Right cardiac atrium (tissue), 5 donors: Measurements from ENCODE around the gene TVP23C. TPM values are rescaled to one million over a fixed set of nuclear protein-coding genes. Genes with fewer than 3 reads are reported as not detected.
"Not testable (repeated sequence)": the region's sequence is repeated elsewhere in the genome, so short reads cannot be mapped to it uniquely, and the experiment has no call there.

Experiments used
- ATAC-seq, 2 donors: fragments of 200-7000 bp; cut with Tn5 transposase; one replicate each; pipeline versions ENCODE4 v1.8.0 to v1.9.1; 2020; ENCODE audit warnings: moderate library complexity in 2 of 2, mild to moderate bottlenecking in 1 of 2
- DNase-seq, 3 donors: peaks; one replicate each; pipeline ENCODE4 v3.0.0-alpha.2; 2020
- H3K27ac ChIP-seq: one replicate; pipeline ENCODE4 v1.5.1; 2013; ENCODE audit warnings: mild to moderate bottlenecking, low read length, control low read depth, moderate library complexity
- H3K27me3 ChIP-seq: one replicate; pipeline ENCODE4 v1.6.1; 2013; ENCODE audit not compliant: control insufficient read depth, insufficient read depth
- H3K4me1 ChIP-seq: one replicate; pipeline ENCODE4 v1.6.1; 2013; ENCODE audit warnings: low read length; ENCODE audit not compliant: control insufficient read depth, insufficient read depth
- H3K4me3 ChIP-seq: one replicate; pipeline ENCODE4 v1.5.1; 2013; ENCODE audit warnings: low read length, control low read depth
- H3K9me3 ChIP-seq: one replicate; pipeline ENCODE4 v1.6.1; 2013; ENCODE audit warnings: low read length; ENCODE audit not compliant: control insufficient read depth
- WGBS: extraction: QIAGEN DNeasy Blood & Tissue Kit; methylation state at CpG from one replicate; pipeline ENCODE4 v1.1.7; 2013; 5-methylcytosine and 5-hydroxymethylcytosine counted together
- intact Hi-C, 4 donors: fragments of 100-400 bp; cut with DNase I; formaldehyde crosslinking; loops; one replicate each; pipeline versions ENCODE4 v1.11.0 to v1.14.0; 2022 to 2023
- polyA plus RNA-seq: library from polyadenylated mRNA; stranded (reverse); fragments of 200-250 nt; gene quantifications from one replicate; pipeline ENCODE4 v1.2.3, GENCODE V29; 2013
- total RNA-seq, 4 donors: library from RNA; stranded (reverse); fragmentation: NEBNext Ultra II Directional; extraction: Animal tissue kit (Norgen Biotek cat#: 25700); gene quantifications; one replicate each; pipeline ENCODE4 v1.2.1, GENCODE V29; 2021
- donor health status: healthy with polysubstance abuse.
- donor health status: DM: no; HTN: yes; CAD: no.
- donor health status: DM: no; HTN: no; CAD: no.
- donor health status: DM: no; HTN: yes; CAD: no; lungs with severe emphysema.
- donor health status: DM: yes; HTN: yes; CAD: no.

The TVP23C gene
- total and polyA plus RNA-seq, 5 donors = 3.5 to 9.0 (median 5.8) TPM

DNA sequence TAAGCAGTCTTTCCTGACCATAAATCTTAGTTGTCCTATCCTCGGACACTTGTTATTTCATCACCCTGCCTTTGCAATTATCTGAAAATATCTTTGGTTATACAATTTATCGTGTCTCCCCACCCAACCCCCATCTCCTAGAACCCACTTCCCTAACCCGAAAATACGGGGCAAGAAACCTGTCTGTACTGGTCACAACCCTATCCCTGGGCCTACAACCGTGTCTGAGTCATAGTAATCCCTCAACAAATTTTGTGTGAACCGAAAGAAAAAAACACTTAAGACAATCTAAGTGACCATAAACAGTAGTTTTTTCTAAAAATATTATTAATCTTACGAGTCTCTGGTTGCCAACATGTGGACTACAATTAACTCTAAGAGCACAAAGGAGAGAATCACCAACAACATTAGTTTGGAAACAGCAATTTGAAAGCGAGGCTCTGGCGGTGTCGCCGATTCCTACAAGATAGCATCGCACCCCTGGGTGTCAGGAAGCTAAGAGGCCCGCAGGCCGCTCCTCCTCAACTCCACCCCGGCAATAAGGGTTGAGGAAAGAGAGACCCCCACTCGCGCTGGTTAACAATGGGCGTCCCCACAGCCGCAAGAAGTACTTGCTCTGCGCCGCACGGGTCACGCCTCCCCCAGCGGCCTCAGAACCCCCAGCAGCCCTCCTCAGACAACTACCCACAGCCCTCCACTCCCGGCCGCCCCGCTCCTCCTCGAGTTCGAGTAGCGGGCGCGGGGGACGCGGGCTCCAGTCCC lies 489 bp downstream of the TVP23C start:
- peak; percentile 69 to 72 for ATAC-seq
- intact Hi-C loops, H3K9me3 ChIP-seq, H3K4me1 ChIP-seq, H3K27me3 ChIP-seq, DNase-seq, H3K27ac ChIP-seq: not testable (repeated sequence)
- H3K4me3 ChIP-seq = peak overlapping the region; percentile 74
- whole genome bisulfite sequencing = 13% methylated on average over 24 of the region's 34 CpGs

DNA sequence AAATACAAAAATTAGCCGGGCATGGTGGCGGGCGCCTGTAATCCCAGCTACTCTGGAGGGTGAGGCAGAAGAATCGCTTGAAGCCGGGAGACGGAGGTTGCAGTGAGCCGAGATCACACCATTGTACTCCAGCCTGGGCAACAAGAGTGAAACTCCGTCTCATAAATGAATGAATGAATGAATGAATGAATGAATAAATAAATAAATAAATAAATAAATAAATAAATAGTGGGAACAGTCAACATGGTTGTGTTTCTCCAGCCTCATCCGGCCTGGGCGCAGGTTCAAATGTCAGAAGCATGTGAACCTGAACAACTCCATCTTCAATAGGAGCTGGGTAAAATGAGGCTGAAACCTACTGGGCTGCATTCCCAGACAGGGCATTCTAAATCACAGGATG lies 1.8 kb downstream of the TVP23C start:
- intact Hi-C loops, DNase-seq: not testable (repeated sequence)

DNA sequence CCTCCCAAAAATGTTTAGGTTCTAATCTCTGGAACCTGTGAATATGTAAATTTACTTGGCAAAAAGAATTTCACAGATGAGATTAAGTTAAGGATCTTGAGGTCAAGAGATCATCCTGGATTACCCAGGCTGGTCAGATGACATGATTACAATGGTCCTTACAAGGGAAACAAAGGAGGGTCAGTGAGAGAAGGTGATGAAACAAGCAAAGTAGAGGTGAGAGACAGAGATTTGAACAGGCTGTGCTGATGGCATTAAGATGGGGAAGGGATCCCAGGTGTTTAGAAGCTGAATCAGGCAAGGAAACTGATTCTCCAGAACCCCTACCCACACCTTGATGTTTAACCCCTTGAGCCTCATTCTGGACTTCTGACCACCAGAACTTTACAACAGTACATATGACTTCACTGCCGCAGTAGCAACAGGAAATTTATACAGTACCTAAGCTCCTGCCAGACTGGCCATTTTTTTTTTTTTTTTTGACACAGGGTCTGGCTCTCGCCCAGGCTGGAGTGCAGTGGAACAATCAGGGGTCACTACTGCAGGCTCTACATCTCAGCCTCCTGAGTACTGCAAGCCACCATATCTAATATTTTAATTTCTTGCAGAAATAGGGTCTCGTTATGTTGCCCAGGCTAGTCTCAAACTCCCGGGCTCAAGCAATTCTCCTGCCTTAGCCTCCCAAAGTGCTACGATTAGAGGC lies 4.7 kb downstream of the TVP23C start:
- H3K27ac ChIP-seq, H3K4me3 ChIP-seq, H3K9me3 ChIP-seq, intact Hi-C loops, ATAC-seq, H3K4me1 ChIP-seq, H3K27me3 ChIP-seq: not testable (repeated sequence)
- 75% methylated on average over 4 of the region's 5 CpGs for WGBS
- DNase-seq = peak in 1 of 3 donors; percentile 6

More for the DNA sequence above, 1.8 kb downstream of the TVP23C start:
- H3K4me3 ChIP-seq, H3K27me3 ChIP-seq, ATAC-seq, H3K4me1 ChIP-seq, H3K9me3 ChIP-seq, H3K27ac ChIP-seq: not testable (repeated sequence)
- WGBS = 93% methylated on average over 10 of the region's 10 CpGs

DNA sequence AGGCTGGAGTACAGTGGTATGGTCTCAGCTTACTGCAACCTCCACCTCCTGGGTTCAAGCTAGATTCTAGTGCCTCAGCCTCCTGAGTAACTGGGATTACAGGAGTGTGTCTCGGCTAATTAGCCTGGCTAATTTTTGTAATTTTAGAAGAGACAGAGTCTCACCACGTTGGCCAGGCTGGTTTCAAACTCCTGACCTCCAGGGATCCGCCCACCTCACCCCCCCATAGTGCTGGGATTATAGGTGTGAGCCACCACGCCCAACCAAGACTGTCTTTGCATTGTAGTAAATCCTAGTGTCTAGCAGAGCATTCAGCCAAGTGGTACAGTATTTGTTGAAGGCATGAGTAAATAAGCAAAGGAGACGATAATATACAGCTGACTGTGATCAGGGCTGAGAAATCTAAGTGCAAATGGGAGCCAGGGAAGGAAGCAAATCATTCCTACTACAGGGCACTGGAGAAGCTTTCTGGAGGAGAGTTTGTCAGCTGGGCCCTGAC lies 5.9 kb downstream of the TVP23C start:
- H3K27ac ChIP-seq, H3K27me3 ChIP-seq, intact Hi-C loops, ATAC-seq, H3K9me3 ChIP-seq, H3K4me1 ChIP-seq, DNase-seq, H3K4me3 ChIP-seq: not testable (repeated sequence)
- WGBS = 88% methylated on average over 4 of the region's 5 CpGs

DNA sequence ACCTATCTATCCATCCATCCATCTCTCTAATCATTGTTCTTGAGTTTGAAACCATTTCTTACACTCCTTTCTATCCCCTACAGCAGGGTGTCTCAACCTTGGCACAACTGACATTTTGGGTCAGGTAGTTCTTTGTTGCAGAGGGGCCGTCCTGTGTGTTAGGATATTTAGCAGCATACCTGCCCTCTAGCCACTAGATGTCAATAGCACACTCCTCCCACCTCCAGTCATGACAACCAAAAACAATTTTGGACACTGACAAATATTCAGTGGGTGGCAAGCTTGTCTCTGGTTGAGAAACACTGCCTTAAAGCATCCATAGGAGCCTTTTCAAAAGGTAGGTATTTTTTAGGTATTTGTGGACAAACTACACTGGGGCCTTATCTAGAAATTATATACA lies 10.4 kb downstream of the TVP23C start:
- H3K4me3 ChIP-seq, H3K4me1 ChIP-seq, H3K27ac ChIP-seq, intact Hi-C loops, DNase-seq, ATAC-seq, H3K9me3 ChIP-seq, H3K27me3 ChIP-seq: not testable (repeated sequence)
- 40% methylated on average over 1 of the region's 1 CpG for WGBS

DNA sequence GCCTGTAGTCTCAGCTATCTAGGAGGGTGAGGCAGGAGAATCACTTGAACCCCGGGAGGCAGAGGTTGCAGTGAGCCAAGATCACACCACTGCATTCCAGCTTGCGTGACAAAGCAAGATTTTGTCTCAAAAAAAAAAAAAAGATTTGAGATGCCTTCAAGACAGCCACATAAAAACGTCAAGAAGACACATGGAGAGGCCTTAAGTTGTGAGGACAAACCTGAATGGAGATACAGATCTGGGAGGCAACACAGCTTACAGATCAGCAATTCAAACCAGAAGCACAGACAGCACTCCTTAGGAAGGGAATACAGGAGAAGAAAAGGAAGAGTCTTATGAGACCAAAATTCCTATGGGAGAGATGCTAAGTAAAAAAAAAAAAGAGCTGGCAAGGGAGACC lies 13.7 kb downstream of the TVP23C start:
- WGBS = 72% methylated on average over 3 of the region's 3 CpGs
- H3K4me1 ChIP-seq, H3K9me3 ChIP-seq, H3K27ac ChIP-seq, H3K27me3 ChIP-seq, DNase-seq, intact Hi-C loops, ATAC-seq, H3K4me3 ChIP-seq: not testable (repeated sequence)

- DNase-seq, H3K27me3 ChIP-seq, intact Hi-C loops, ATAC-seq, H3K4me1 ChIP-seq, H3K27ac ChIP-seq, H3K4me3 ChIP-seq, H3K9me3 ChIP-seq: not testable (repeated sequence)
- WGBS = 83% methylated on average over 1 of the region's 2 CpGs
Observed at GRCh38 chr17:15546604-15547003, 16.7 kb downstream of the TVP23C start.

DNA sequence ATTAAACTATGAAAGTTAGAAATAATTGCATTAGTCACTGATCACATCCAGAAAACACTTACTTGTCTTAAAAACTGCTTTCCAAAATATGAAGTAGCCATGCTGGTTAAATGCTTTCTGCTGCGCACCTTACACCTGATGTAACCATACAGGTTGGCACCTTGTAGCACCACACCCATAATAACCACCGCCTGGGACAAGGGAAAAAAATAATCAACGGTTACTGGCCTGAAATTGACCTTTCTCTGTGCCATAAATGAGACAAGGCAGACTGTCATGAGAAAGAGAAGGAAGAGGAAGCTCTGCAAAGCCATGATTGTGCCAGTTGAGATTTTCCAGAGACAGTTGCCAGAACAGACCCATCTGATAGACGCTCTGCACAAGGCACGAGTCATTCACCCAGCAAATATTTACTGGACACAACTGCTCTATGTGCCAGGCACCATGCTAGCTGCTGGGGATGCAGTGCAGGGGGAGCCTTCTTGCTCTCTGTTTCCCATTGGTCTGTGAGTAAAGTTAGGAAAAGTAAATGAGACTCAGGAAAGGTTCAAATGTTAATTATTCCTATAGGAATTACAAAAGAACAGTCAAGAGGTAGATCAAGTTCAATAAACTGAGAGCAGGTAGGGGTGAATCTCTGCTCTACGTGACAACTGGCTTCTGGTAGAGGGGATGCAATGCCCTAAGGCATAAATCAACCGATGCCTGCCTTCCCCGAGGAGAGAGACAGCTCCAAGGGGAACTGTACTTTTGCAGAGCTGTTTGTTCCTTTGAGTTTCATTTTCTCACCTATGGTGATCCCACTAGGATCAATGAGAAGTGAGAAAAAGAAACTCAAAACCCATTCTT lies 22.7 kb downstream of the TVP23C start:
- H3K4me3 ChIP-seq, intact Hi-C loops, H3K27me3 ChIP-seq, H3K27ac ChIP-seq, H3K4me1 ChIP-seq, H3K9me3 ChIP-seq: not testable (repeated sequence)
- 63% methylated on average over 8 of the region's 8 CpGs for WGBS
- peak in 1 of 3 donors; percentile 20 for DNase-seq
- peak; percentile 61 to 67 for ATAC-seq

DNA sequence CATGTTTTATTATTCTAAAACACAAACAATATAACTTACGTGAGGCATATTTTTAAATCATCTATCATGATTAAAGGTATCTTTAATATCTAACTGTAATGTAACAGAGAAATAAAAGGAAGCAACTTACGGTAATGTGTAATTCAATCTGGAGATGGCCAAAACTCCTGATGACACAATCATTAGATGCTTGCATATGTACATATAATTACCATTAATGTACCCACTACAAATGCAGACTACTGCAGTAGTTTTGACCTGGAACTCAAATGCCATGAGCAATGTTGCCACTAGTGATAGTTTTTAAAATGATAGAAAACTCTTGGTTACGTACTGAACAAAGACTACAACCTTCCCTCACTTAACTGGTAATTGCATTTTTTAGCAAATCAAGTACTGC lies 30.2 kb downstream of the TVP23C start:
- H3K27me3 ChIP-seq, H3K4me1 ChIP-seq, H3K9me3 ChIP-seq, H3K4me3 ChIP-seq, H3K27ac ChIP-seq, ATAC-seq, intact Hi-C loops, DNase-seq: not testable (repeated sequence)
- 79% methylated on average over 3 of the region's 3 CpGs for WGBS

DNA sequence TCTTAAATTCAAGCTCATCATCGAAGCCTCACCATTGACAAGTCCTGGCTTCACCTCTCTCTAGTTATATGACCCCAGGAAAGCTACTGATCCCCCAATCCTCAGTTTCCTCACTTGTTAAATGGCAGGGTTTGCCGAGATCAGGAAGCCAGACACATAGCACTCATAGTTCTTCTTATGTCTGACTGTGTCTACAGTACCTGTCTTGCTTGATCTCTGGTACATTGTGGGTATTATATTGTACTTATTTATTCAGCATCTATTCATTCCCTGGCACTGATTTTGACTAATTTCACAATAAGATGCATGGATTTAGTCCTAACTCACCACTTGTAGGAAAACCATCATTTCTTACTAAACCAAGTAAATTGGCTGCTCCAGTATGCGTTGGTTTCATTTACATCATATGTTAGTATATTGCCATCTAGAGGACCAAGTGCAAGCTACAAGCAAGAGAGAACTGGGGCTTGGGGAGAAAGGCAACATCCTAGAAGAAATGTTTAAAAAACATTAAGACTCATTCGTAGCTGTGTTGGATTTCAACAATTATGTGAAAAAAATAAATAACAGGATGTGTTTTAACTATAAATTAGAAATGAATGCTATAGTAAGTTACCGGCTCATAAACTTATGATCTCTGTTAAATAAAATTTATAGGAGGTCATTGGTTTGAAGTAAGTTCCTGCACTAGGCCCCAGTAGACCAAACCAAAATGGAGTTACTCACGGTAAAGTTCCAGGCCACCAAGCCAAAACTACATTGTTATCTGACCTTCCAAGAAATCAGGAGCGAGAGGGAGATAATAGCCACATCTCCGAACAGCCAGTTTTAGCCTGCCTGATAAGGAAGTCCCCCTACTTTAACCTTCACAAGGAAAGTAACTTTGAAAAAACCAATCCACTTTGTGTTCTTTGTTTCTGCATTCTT lies 36.7 kb downstream of the TVP23C start:
- H3K4me3 ChIP-seq, H3K27ac ChIP-seq, H3K27me3 ChIP-seq, DNase-seq, H3K4me1 ChIP-seq, intact Hi-C loops, H3K9me3 ChIP-seq: not testable (repeated sequence)
- ATAC-seq = peak; percentile 73 to 82
- WGBS = 48% methylated on average over 8 of the region's 8 CpGs
